Upper lobe of right lung (tissue), 1 donor: ENCODE results near the gene PITRM1. TPM values are rescaled to one million over a fixed set of nuclear protein-coding genes. Genes with fewer than 3 reads are reported as not detected.

Source experiments
- ATAC-seq: fragments of 200-7000 bp; cut with Tn5 transposase; one replicate; pipeline ENCODE4 v1.9.1; 2020; ENCODE audit warnings: mild to moderate bottlenecking, moderate library complexity
- DNase-seq: peaks from one replicate; pipeline ENCODE4 v3.0.0-alpha.2; 2020
- H3K27ac ChIP-seq: fragments of 200-600 bp; one replicate; pipeline ENCODE4 v1.8.0; 2022
- H3K27me3 ChIP-seq: fragments of 200-600 bp; one replicate; pipeline ENCODE4 v1.8.0; 2022; ENCODE audit warnings: mild to moderate bottlenecking
- H3K36me3 ChIP-seq: fragments of 200-600 bp; one replicate; pipeline ENCODE4 v1.8.0; 2022
- H3K4me1 ChIP-seq: fragments of 200-600 bp; one replicate; pipeline ENCODE4 v1.8.0; 2022
- H3K4me3 ChIP-seq: fragments of 200-600 bp; one replicate; pipeline ENCODE4 v1.8.0; 2022; ENCODE audit warnings: mild to moderate bottlenecking
- H3K9me3 ChIP-seq: fragments of 200-600 bp; one replicate; pipeline ENCODE4 v1.8.0; 2022
- CTCF ChIP-seq: fragments of 200-600 bp; IDR thresholded peaks from one replicate; pipeline ENCODE4 v1.8.0; 2022; ENCODE audit warnings: antibody characterized with exemption
- intact Hi-C: fragments of 100-400 bp; cut with DNase I; formaldehyde crosslinking; loops from one replicate; pipeline ENCODE4 v1.11.0; 2022
- total RNA-seq: library from RNA; stranded (reverse); fragmentation: NEBNext Ultra II Directional; extraction: Animal tissue kit (Norgen Biotek cat#: 25700); gene quantifications from one replicate; pipeline ENCODE4 v1.2.1, GENCODE V29; 2021
- donor health status: DM: no; HTN: yes; CAD: no; lungs with severe emphysema.

Gene PITRM1
- total RNA-seq, 1 donor from 2014 or later, result 65.0 TPM

- H3K4me3 ChIP-seq, result no peak overlapping the region
- intact Hi-C loops, result no loop called here
These were observed 68.2 kb downstream of the PITRM1 start for GRCh38 chr10:3104251-3104918.

GRCh38 chr10:3103646-3104045, 68.9 kb downstream of the PITRM1 start:
- Histone ChIP-seq H3K27ac (no peak overlapping the region), H3K27me3 (no peaks in the 10 kb centered on the region), H3K9me3 (no peaks in the 10 kb centered on the region), H3K36me3 (peaks cover 6% of the 10 kb centered on the region), H3K4me3 (no peak overlapping the region), H3K4me1 (peaks cover 3% of the 10 kb centered on the region)
- no peak for ATAC-seq
- TF ChIP-seq CTCF, result no peak
- intact Hi-C loops, result no loop called here
- DNase-seq, result no peak

More at GRCh38 chr10:3104251-3104918, 68.2 kb downstream of the PITRM1 start:
- Histone ChIP-seq H3K4me1 (peaks cover 3% of the 10 kb centered on the region), H3K27ac (no peak overlapping the region), H3K27me3 (no peaks in the 10 kb centered on the region), H3K36me3 (peaks cover 7% of the 10 kb centered on the region), H3K9me3 (no peaks in the 10 kb centered on the region)
- DNase-seq (no peak), ATAC-seq (no peak)
- no peak for TF ChIP-seq CTCF

- ATAC-seq, result no peak
- H3K27ac ChIP-seq, result no peak overlapping the region
These were observed 69.7 kb downstream of the PITRM1 start for GRCh38 chr10:3102720-3103427.

GRCh38 chr10:3100856-3101640, 71.5 kb downstream of the PITRM1 start:
- no peak overlapping the region for H3K27ac ChIP-seq
- H3K27me3 ChIP-seq, result no peaks in the 10 kb centered on the region
- no peaks in the 10 kb centered on the region for H3K9me3 ChIP-seq
- no peak for TF ChIP-seq CTCF
- no peak for DNase-seq
- no peak for ATAC-seq
- intact Hi-C loops, result no loop called here
- no peaks in the 10 kb centered on the region for H3K36me3 ChIP-seq
- peaks cover 9% of the 10 kb centered on the region for H3K4me1 ChIP-seq
- no peak overlapping the region for H3K4me3 ChIP-seq

More at GRCh38 chr10:3102720-3103427, 69.7 kb downstream of the PITRM1 start:
- intact Hi-C loops, result no loop called here
- Histone ChIP-seq H3K36me3 (no peaks in the 10 kb centered on the region), H3K4me3 (no peak overlapping the region), H3K27me3 (no peaks in the 10 kb centered on the region), H3K4me1 (peaks cover 3% of the 10 kb centered on the region), H3K9me3 (no peaks in the 10 kb centered on the region)
- no peak for DNase-seq
- TF ChIP-seq CTCF, result no peak

- no peak for TF ChIP-seq CTCF
- no peaks in the 10 kb centered on the region for H3K9me3 ChIP-seq
- H3K4me3 ChIP-seq, result no peak overlapping the region
- no peaks in the 10 kb centered on the region for H3K27me3 ChIP-seq
- ATAC-seq, result no peak
- H3K27ac ChIP-seq, result no peak overlapping the region
- intact Hi-C loops, result no loop called here
- no peak for DNase-seq
- H3K36me3 ChIP-seq, result no peaks in the 10 kb centered on the region
- H3K4me1 ChIP-seq, result peaks cover 17% of the 10 kb centered on the region
These were observed 72.3 kb downstream of the PITRM1 start for GRCh38 chr10:3100093-3100792.
